Measurements from ENCODE around the gene LONP1. TPM values are rescaled to one million over a fixed set of nuclear protein-coding genes. Genes with fewer than 3 reads are reported as not detected.

Gene LONP1
- polyA plus RNA-seq, 1 of the 3 experiments (the other 2 are of a cell fraction), result 111 TPM

- TF ChIP-seq REST (IDR thresholded peaks at IDR 0.05; ENCODE audit: low read depth, low read length) (no peak), TEAD4 (IDR thresholded peaks at IDR 0.05; ENCODE audit: borderline replicate concordance, insufficient read depth) (no peak), TCF12 (IDR thresholded peaks at IDR 0.05) (no peak), EZH2phosphoT487 (IDR thresholded peaks at IDR 0.05; ENCODE audit: borderline replicate concordance, low read depth) (no peak), USF2 (IDR thresholded peaks at IDR 0.05; ENCODE audit: borderline replicate concordance, low read depth, low read length) (no peak), ZBTB33 (IDR thresholded peaks at IDR 0.05; ENCODE audit: borderline replicate concordance, low read depth) (no peak)
These were observed 5.1 kb downstream of the LONP1 start (continued) for GRCh38 chr19:5714816-5715215.

GRCh38 chr19:5713228-5713627, 6.7 kb downstream of the LONP1 start:
- peaks cover 53% of the 10 kb centered on the region for H3K79me2 ChIP-seq (ENCODE audit: insufficient read depth)
- H3K9me3 ChIP-seq, result no peaks in the 10 kb centered on the region
- no peak for DNase-seq
- H3K9ac ChIP-seq, result no peak overlapping the region
- H3K4me2 ChIP-seq, result no peak overlapping the region
- no peak overlapping the region for H2AFZ ChIP-seq (ENCODE audit: low read depth)
- TF ChIP-seq EP300 (IDR thresholded peaks at IDR 0.05; ENCODE audit: borderline replicate concordance in 1 of 2, low read depth in 1 of 2, low read length in 1 of 2), result no peak
- no peak for TF ChIP-seq EZH2phosphoT487 (IDR thresholded peaks at IDR 0.05; ENCODE audit: borderline replicate concordance, low read depth)
- no peak for TF ChIP-seq MAX (IDR thresholded peaks at IDR 0.05; ENCODE audit: low read depth)
- TF ChIP-seq SMC3 (IDR thresholded peaks at IDR 0.05; ENCODE audit: low read depth, low read length), result no peak
- TF ChIP-seq YY1 (IDR thresholded peaks at IDR 0.05; ENCODE audit: low read depth), result no peak
- TF ChIP-seq CTCF (IDR thresholded peaks at IDR 0.05), result no peak
- TF ChIP-seq NFIC (IDR thresholded peaks at IDR 0.05; ENCODE audit: borderline replicate concordance), result no peak
- no peak for TF ChIP-seq MXI1 (IDR thresholded peaks at IDR 0.05; ENCODE audit: low read depth, low read length)
- no peak for TF ChIP-seq NRF1 (IDR thresholded peaks at IDR 0.05; ENCODE audit: low read depth, low read length)
- no peak for TF ChIP-seq RFX5 (IDR thresholded peaks at IDR 0.05; ENCODE audit: low read length)
- no peak for TF ChIP-seq POLR2AphosphoS5 (IDR thresholded peaks at IDR 0.05; ENCODE audit: low read depth, low read length)
- no peak for TF ChIP-seq MEF2A (IDR thresholded peaks at IDR 0.05; ENCODE audit: borderline replicate concordance, low read depth)
- CTCF ChIA-PET, result interaction anchor here (1.3 to 1.6 kb wide), 2 partner anchors 21 to 24 kb away, joined by 3 to 8 read pairs; partner anchors contain the start of gene RPL36
- H3K36me3 ChIP-seq (replicated peaks in 1 of 2; ENCODE audit: control insufficient read depth in 1 of 2, insufficient read depth in 2 of 2, low read length in 1 of 2), result peaks cover 22 to 35% of the 10 kb centered on the region in 2 experiments
- H3K27ac ChIP-seq (ENCODE audit: low read depth in 2 of 2, low read length in 1 of 2), result no peak overlapping the region
- POLR2A ChIA-PET, result no interaction called here
- H3K9me2 ChIP-seq, result no peaks in the 10 kb centered on the region
- no peaks in the 10 kb centered on the region for H3K27me3 ChIP-seq (ENCODE audit: insufficient read depth)
- H4K20me1 ChIP-seq (ENCODE audit: insufficient read depth), result peaks cover 18% of the 10 kb centered on the region
- H3K4me3 ChIP-seq (ENCODE audit: low read depth in 2 of 2, low read length in 1 of 2), result no peak overlapping the region
- 97% methylated on average over 9 of the region's 9 CpGs for WGBS (ENCODE audit: low lambda C conversion rate)
- peaks cover under 1 to 11% of the 10 kb centered on the region in 2 experiments; a peak in 2 of 4 replicates for H3K4me1 ChIP-seq (ENCODE audit: control insufficient read depth in 1 of 2, insufficient read depth in 2 of 2, low read depth in 1 of 2, low read length in 1 of 2)
- H3F3A ChIP-seq (replicated peaks; ENCODE audit: insufficient read depth), result no peaks in the 10 kb centered on the region
